Endothelial cell (in vitro differentiated cells): ENCODE results near the gene XPC. TPM values are rescaled to one million over a fixed set of nuclear protein-coding genes. Genes with fewer than 3 reads are reported as not detected.

Experiments
- DNase-seq: peaks from one replicate; pipeline ENCODE4 v3.0.0; 2021; ENCODE audit warnings: low spot score
- H3K27ac Mint-ChIP-seq: one replicate; pipeline ENCODE4 v1.8.0; 2021; ENCODE audit warnings: mixed read lengths, inconsistent platforms; ENCODE audit not compliant: unreplicated experiment
- H3K27me3 Mint-ChIP-seq: one replicate; pipeline ENCODE4 v1.8.0; 2021; ENCODE audit warnings: mild to moderate bottlenecking, moderate library complexity, mixed read lengths, inconsistent platforms; ENCODE audit not compliant: unreplicated experiment
- H3K36me3 Mint-ChIP-seq: one replicate; pipeline ENCODE4 v1.8.0; 2021; ENCODE audit warnings: mild to moderate bottlenecking, low read depth, mixed read lengths, inconsistent platforms; ENCODE audit not compliant: unreplicated experiment
- H3K4me1 Mint-ChIP-seq: one replicate; pipeline ENCODE4 v1.8.0; 2021; ENCODE audit warnings: mild to moderate bottlenecking, mixed read lengths, inconsistent platforms; ENCODE audit not compliant: unreplicated experiment
- H3K4me3 Mint-ChIP-seq: one replicate; pipeline ENCODE4 v1.8.0; 2021; ENCODE audit warnings: mild to moderate bottlenecking, mixed read lengths, inconsistent platforms; ENCODE audit not compliant: unreplicated experiment
- H3K9me3 Mint-ChIP-seq: one replicate; pipeline ENCODE4 v1.8.0; 2021; ENCODE audit warnings: mixed read lengths, inconsistent platforms; ENCODE audit not compliant: unreplicated experiment
- CTCF ChIP-seq: fragments of 200-600 bp; sonication (generic); IDR thresholded peaks from one replicate; pipeline ENCODE4 v1.5.0; 2021; ENCODE audit warnings: antibody characterized with exemption; ENCODE audit not compliant: unreplicated experiment
- total RNA-seq: library from RNA; stranded (reverse); fragmentation: NEBNext Ultra II Directional; extraction: Animal tissue kit (Norgen Biotek cat#: 25700); gene quantifications from one replicate; pipeline ENCODE4 v1.2.1, GENCODE V29; 2021; ENCODE audit not compliant: unreplicated experiment

The XPC gene
- total RNA-seq, 1 donor from 2014 or later: 35.6 TPM

GRCh38 chr3:14140668-14141067, 37.7 kb downstream of the XPC start:
- H3K27ac Mint-ChIP-seq: no peak overlapping the region
- H3K4me3 Mint-ChIP-seq: no peak overlapping the region
- H3K4me1 Mint-ChIP-seq: peaks cover 10% of the 10 kb centered on the region
- H3K27me3 Mint-ChIP-seq: peaks cover 6% of the 10 kb centered on the region
- no peaks in the 10 kb centered on the region for H3K9me3 Mint-ChIP-seq
- TF ChIP-seq CTCF: no peak
- H3K36me3 Mint-ChIP-seq: peaks cover 57% of the 10 kb centered on the region
- no peak for DNase-seq

GRCh38 chr3:14139771-14140170, 38.6 kb downstream of the XPC start:
- no peak for TF ChIP-seq CTCF
- H3K36me3 Mint-ChIP-seq: peaks cover 51% of the 10 kb centered on the region
- no peaks in the 10 kb centered on the region for H3K9me3 Mint-ChIP-seq
- peaks cover 6% of the 10 kb centered on the region for H3K4me1 Mint-ChIP-seq
- H3K27ac Mint-ChIP-seq: peak overlapping the region; percentile 77
- H3K27me3 Mint-ChIP-seq: peaks cover 6% of the 10 kb centered on the region
- peak overlapping the region; percentile 62 for H3K4me3 Mint-ChIP-seq
- DNase-seq: no peak

- Mint-ChIP-seq H3K36me3 (peaks cover 50% of the 10 kb centered on the region), H3K4me1 (peaks cover under 1% of the 10 kb centered on the region)
- no peak for DNase-seq
These were observed 39.3 kb downstream of the XPC start for GRCh38 chr3:14138878-14139655.

GRCh38 chr3:14138109-14138877, 40.1 kb downstream of the XPC start:
- Mint-ChIP-seq H3K27me3 (peaks cover 6% of the 10 kb centered on the region), H3K4me3 (peak overlapping the region; percentile 47), H3K27ac (peak overlapping the region; percentile 48), H3K9me3 (no peaks in the 10 kb centered on the region), H3K36me3 (peaks cover 57% of the 10 kb centered on the region), H3K4me1 (no peaks in the 10 kb centered on the region)
- TF ChIP-seq CTCF: no peak
- no peak for DNase-seq

More at GRCh38 chr3:14138878-14139655, 39.3 kb downstream of the XPC start:
- Mint-ChIP-seq H3K9me3 (no peaks in the 10 kb centered on the region), H3K4me3 (peak overlapping the region; percentile 62), H3K27me3 (peaks cover 6% of the 10 kb centered on the region), H3K27ac (peak overlapping the region; percentile 77)
- no peak for TF ChIP-seq CTCF

- no peaks in the 10 kb centered on the region for H3K4me1 Mint-ChIP-seq
- H3K27ac Mint-ChIP-seq: no peak overlapping the region
- no peak for TF ChIP-seq CTCF
- peaks cover 6% of the 10 kb centered on the region for H3K27me3 Mint-ChIP-seq
- no peak for DNase-seq
- peaks cover 61% of the 10 kb centered on the region for H3K36me3 Mint-ChIP-seq
- H3K9me3 Mint-ChIP-seq: no peaks in the 10 kb centered on the region
- H3K4me3 Mint-ChIP-seq: no peak overlapping the region
These were observed 41.0 kb downstream of the XPC start for GRCh38 chr3:14137445-14137844.
